Neural cell (in vitro differentiated cells): ENCODE measurements around the gene ZNF335. TPM values are rescaled to one million over a fixed set of nuclear protein-coding genes. Genes with fewer than 3 reads are reported as not detected.

Experiments used
- H2AFZ ChIP-seq: fragments of 200-600, 300-800 bp; sonication (generic), shearing (Covaris generic); 2 replicates; pipeline ENCODE4 v1.6.0; 2014; ENCODE audit warnings: low read depth, mild to moderate bottlenecking, antibody characterized with exemption, low read length, moderate library complexity
- H3F3A ChIP-seq: fragments of 200-600 bp; shearing (Covaris generic); 2 replicates; pipeline ENCODE4 v1.6.1; 2016; ENCODE audit warnings: mild to moderate bottlenecking, moderate library complexity, mixed read lengths, antibody characterized with exemption, low read length; ENCODE audit not compliant: insufficient read depth, poor library complexity, severe bottlenecking
- H3K27ac ChIP-seq: fragments of 200-600, 300-800 bp; sonication (generic), shearing (Covaris generic); 2 replicates; pipeline ENCODE4 v1.5.1; 2014; ENCODE audit warnings: mild to moderate bottlenecking, low read length, moderate library complexity
- H3K27me3 ChIP-seq: fragments of 300-800, 200-600 bp; sonication (generic), shearing (Covaris generic); 2 replicates; pipeline ENCODE4 v1.6.0; 2014; ENCODE audit warnings: mild to moderate bottlenecking, low read depth, low read length, moderate library complexity; ENCODE audit not compliant: insufficient read depth
- H3K36me3 ChIP-seq: fragments of 300-800, 200-600 bp; sonication (generic), shearing (Covaris generic); 2 replicates; pipeline ENCODE4 v1.5.1; 2014; ENCODE audit warnings: mild to moderate bottlenecking, antibody characterized with exemption, low read length, moderate library complexity; ENCODE audit not compliant: insufficient read depth
- H3K4me2 ChIP-seq: fragments of 300-800, 200-600 bp; sonication (generic), shearing (Covaris generic); 2 replicates; pipeline ENCODE4 v1.6.0; 2014; ENCODE audit warnings: mild to moderate bottlenecking, low read length
- H3K4me3 ChIP-seq: fragments of 300-800, 200-600 bp; sonication (generic), shearing (Covaris generic); 2 replicates; pipeline ENCODE4 v1.5.1; 2014; ENCODE audit warnings: mild to moderate bottlenecking, low read length, moderate library complexity
- H3K79me2 ChIP-seq: fragments of 200-600 bp; shearing (Covaris generic); replicated peaks from 2 replicates; pipeline ENCODE4 v1.6.0; 2014; ENCODE audit warnings: mild to moderate bottlenecking, low read length, moderate library complexity; ENCODE audit not compliant: insufficient read depth
- H3K9ac ChIP-seq: fragments of 300-800, 200-600 bp; sonication (generic), shearing (Covaris generic); 2 replicates; pipeline ENCODE4 v1.6.1; 2016; ENCODE audit warnings: mild to moderate bottlenecking, low read length, mixed read lengths
- H3K9me2 ChIP-seq: fragments of 200-600 bp; shearing (Covaris generic); 2 replicates; pipeline ENCODE4 v1.6.1; 2016; ENCODE audit warnings: mild to moderate bottlenecking, low read length, mixed read lengths; ENCODE audit not compliant: insufficient read depth
- H3K9me3 ChIP-seq: fragments of 200-600, 300-800 bp; sonication (generic), shearing (Covaris generic); 2 replicates; pipeline ENCODE4 v1.6.1; 2016; ENCODE audit warnings: mild to moderate bottlenecking, mixed run types, low read length, moderate library complexity, mixed read lengths
- H4K20me1 ChIP-seq: fragments of 200-600 bp; shearing (Covaris generic); 2 replicates; pipeline ENCODE4 v1.6.1; 2016; ENCODE audit warnings: mild to moderate bottlenecking, mixed run types; ENCODE audit not compliant: insufficient read depth
- CTCF ChIP-seq: fragments of 450-650 bp; IDR thresholded peaks from 2 replicates; pipeline ENCODE4 v1.5.1; 2014; ENCODE audit warnings: antibody characterized with exemption, mild to moderate bottlenecking, moderate library complexity; ENCODE audit not compliant: poor library complexity, severe bottlenecking
- EP300 ChIP-seq: fragments of 450-650 bp; conservative IDR thresholded peaks from 2 replicates; pipeline ENCODE4 v1.6.1; 2014; ENCODE audit warnings: antibody characterized with exemption, mild to moderate bottlenecking, moderate library complexity; ENCODE audit not compliant: poor library complexity, severe bottlenecking
- EZH2 ChIP-seq: fragments of 200-600, 300-800 bp; shearing (Covaris generic), sonication (generic); IDR thresholded peaks from 2 replicates; pipeline ENCODE4 v1.6.1; 2014; ENCODE audit warnings: antibody characterized with exemption, low read length, borderline replicate concordance, mild to moderate bottlenecking; ENCODE audit not compliant: insufficient read depth, poor library complexity, severe bottlenecking
- MXI1 ChIP-seq: fragments of 450-650 bp; conservative IDR thresholded peaks from 2 replicates; pipeline ENCODE4 v1.6.1; 2014; ENCODE audit warnings: antibody characterized with exemption, mild to moderate bottlenecking; ENCODE audit not compliant: poor library complexity, severe bottlenecking
- POLR2AphosphoS5 ChIP-seq: IDR thresholded peaks from 2 replicates; pipeline ENCODE4 v1.6.1; 2012
- RAD21 ChIP-seq: fragments of 450-650 bp; conservative IDR thresholded peaks from 2 replicates; pipeline ENCODE4 v1.6.1; 2014; ENCODE audit warnings: antibody characterized with exemption, mild to moderate bottlenecking, moderate library complexity
- REST ChIP-seq: IDR thresholded peaks from 2 replicates; pipeline ENCODE4 v1.6.1; 2012; ENCODE audit warnings: borderline replicate concordance
- SMC3 ChIP-seq: fragments of 450-650 bp; conservative IDR thresholded peaks from 2 replicates; pipeline ENCODE4 v1.6.1; 2014; ENCODE audit warnings: antibody characterized with exemption, mild to moderate bottlenecking, moderate library complexity; ENCODE audit not compliant: poor library complexity
- TAF1 ChIP-seq: IDR thresholded peaks from 2 replicates; pipeline ENCODE4 v1.6.1; 2012; ENCODE audit warnings: low read depth
- polyA plus RNA-seq: library from polyadenylated mRNA; depleted of rRNA; stranded (reverse); fragments of >200 nt; gene quantifications from 2 replicates; pipeline ENCODE4 v1.2.3, GENCODE V29; 2014

The ZNF335 gene
- polyA plus RNA-seq, 1 donor from 2014 or later: 12.8 TPM

- H3F3A ChIP-seq: no peaks in the 10 kb centered on the region
- H3K36me3 ChIP-seq: no peaks in the 10 kb centered on the region
- H3K27ac ChIP-seq: no peak overlapping the region
- no peaks in the 10 kb centered on the region for H3K27me3 ChIP-seq
- no peak overlapping the region for H2AFZ ChIP-seq
- H4K20me1 ChIP-seq: no peaks in the 10 kb centered on the region
- H3K4me2 ChIP-seq: no peak overlapping the region
- H3K9ac ChIP-seq: no peak overlapping the region
- no peak for TF ChIP-seq SMC3
- TF ChIP-seq POLR2AphosphoS5: no peak
- no peak for TF ChIP-seq EZH2
- no peak for TF ChIP-seq REST
- TF ChIP-seq CTCF: no peak
- no peak for TF ChIP-seq TAF1
- no peak for TF ChIP-seq MXI1
- TF ChIP-seq RAD21: no peak
- no peak overlapping the region for H3K4me3 ChIP-seq
- no peaks in the 10 kb centered on the region for H3K9me2 ChIP-seq
- H3K79me2 ChIP-seq: no peaks in the 10 kb centered on the region
- H3K9me3 ChIP-seq: no peaks in the 10 kb centered on the region
Observed at GRCh38 chr20:45968081-45968671, 3.8 kb downstream of the ZNF335 start.

- Histone ChIP-seq H3K9me3 (no peaks in the 10 kb centered on the region), H3K27ac (no peak overlapping the region), H3K36me3 (no peaks in the 10 kb centered on the region), H3K4me2 (no peak overlapping the region), H2AFZ (no peak overlapping the region), H4K20me1 (no peaks in the 10 kb centered on the region), H3K4me3 (no peak overlapping the region), H3K79me2 (no peaks in the 10 kb centered on the region), H3K9me2 (no peaks in the 10 kb centered on the region), H3K9ac (no peak overlapping the region), H3K27me3 (no peaks in the 10 kb centered on the region), H3F3A (no peaks in the 10 kb centered on the region)
- TF ChIP-seq MXI1 (no peak), EP300 (no peak), EZH2 (no peak), RAD21 (no peak), REST (no peak), CTCF (no peak), SMC3 (no peak), POLR2AphosphoS5 (no peak), TAF1 (no peak)
Observed at GRCh38 chr20:45967551-45968080, 4.4 kb downstream of the ZNF335 start.
